Fibroblast of the conjunctiva (primary cell): ENCODE measurements around the gene ALKBH2.

Source experiments
- DNase-seq: peaks from one replicate; pipeline ENCODE4 v3.0.0-alpha.2; 2010; ENCODE audit warnings: low read depth

Gene ALKBH2

DNA sequence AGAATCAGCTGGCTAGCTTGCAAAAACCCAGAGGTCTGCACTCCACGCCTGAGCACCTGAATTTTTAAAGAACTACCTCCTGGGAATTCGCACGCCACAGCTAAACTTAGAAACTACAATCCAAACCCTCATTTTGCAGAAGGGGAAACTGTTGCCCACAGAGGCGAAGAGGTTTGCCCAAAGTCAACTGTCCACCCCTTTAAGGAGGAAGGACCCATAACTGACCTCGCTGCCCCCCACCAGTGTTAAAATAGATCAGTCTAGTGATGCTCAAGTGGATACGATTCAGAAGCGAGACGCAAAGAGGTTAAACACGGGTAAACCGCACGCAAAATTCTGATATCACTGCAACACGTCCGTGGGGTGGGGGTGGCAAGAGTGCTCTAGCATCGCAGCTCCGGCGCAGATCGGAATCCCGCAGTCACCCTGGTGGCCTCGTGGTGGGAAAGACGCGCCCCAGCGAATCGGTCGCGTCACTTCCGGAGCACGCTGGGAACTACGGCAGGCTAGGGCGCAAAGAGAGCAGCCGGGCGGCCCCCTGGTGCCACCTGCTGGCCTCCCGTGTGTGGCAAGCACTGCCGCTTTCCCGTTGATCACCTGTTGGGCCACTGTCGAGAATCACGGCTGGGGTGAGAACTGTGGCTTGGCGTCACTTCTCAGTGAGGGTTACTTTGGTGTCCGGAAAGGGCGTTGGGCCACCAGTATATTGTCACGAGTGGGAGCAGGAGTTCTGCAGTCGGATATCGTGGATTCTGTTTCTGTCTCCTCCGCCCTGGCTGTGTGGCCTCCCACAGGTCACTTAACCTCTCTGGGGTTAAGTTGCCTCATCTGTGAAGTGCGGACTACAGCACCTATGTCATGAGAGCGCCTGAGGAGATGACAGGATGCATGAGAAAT, at the start of gene ALKBH2:
Gene ALKBH2 (minus strand): TSS at position 451 of the 897 bp plus-strand sequence. CDS start 686 bp downstream, outside the sequence.
- DNase-seq: peak; percentile 73

DNA sequence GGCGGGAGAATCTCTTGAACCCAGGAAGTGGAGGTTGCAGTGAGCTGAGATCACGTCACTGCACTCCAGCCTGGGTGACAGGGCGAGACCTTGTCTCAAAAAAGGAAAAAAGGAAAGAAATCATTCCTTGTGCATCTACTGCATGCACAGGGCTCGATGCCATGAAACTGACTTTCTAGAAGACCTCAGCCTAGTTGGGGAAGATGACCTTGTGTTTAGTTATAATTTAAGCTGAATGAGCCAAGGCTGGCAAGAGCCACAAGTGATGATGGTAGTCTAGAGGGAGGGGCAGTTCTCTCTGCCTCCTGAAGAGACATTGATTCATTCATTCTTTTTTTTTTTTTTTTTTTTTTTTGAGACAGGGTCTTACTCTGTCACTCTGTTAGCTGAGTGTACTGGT, 47.3 kb upstream of the ALKBH2 start:
- no peak for DNase-seq

DNA sequence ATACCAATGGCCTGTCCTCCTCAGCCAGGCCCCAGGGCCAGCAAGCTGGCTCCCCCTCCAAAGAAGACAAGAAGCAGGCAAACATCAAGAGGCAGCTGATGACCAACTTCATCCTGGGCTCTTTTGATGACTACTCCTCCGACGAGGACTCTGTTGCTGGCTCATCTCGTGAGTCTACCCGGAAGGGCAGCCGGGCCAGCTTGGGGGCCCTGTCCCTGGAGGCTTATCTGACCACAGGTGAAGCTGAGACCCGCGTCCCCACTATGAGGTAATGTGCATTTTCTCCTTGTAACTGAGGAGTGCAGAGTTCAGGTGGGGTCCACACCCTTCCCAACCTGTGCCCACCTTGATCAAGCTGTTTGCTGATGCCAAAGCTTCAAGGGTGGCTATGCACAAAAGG, 46.5 kb upstream of the ALKBH2 start:
- DNase-seq: no peak

DNA sequence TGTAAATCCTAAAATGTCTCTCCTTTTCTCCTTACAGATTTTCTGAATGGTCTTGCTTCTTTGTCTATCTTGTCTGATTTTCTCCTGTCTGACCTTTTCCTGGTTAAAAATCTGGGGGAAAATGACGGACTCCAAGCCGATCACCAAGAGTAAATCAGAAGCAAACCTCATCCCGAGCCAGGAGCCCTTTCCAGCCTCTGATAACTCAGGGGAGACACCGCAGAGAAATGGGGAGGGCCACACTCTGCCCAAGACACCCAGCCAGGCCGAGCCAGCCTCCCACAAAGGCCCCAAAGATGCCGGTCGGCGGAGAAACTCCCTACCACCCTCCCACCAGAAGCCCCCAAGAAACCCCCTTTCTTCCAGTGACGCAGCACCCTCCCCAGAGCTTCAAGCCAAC, 46.1 kb upstream of the ALKBH2 start:
- no peak for DNase-seq

DNA sequence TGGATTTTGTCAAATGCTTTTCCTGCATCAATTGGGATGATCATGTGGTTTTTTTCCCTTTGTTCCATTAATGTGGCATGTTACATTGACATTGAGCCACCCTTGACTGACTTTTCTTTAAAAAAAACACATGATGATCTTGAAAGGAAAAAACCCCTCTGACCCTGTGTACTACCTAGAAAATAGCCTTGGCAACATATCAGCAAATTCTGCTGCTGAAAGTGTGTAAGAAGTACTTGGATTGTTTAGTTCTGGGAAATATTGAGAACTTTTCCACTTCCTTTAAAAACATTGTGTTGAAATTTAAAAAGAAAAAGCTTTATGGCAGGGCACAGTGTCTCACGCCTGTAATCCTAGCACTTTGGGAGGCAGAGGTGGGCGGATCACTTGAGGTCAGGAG, 43.8 kb upstream of the ALKBH2 start:
- DNase-seq: peak; percentile 16

DNA sequence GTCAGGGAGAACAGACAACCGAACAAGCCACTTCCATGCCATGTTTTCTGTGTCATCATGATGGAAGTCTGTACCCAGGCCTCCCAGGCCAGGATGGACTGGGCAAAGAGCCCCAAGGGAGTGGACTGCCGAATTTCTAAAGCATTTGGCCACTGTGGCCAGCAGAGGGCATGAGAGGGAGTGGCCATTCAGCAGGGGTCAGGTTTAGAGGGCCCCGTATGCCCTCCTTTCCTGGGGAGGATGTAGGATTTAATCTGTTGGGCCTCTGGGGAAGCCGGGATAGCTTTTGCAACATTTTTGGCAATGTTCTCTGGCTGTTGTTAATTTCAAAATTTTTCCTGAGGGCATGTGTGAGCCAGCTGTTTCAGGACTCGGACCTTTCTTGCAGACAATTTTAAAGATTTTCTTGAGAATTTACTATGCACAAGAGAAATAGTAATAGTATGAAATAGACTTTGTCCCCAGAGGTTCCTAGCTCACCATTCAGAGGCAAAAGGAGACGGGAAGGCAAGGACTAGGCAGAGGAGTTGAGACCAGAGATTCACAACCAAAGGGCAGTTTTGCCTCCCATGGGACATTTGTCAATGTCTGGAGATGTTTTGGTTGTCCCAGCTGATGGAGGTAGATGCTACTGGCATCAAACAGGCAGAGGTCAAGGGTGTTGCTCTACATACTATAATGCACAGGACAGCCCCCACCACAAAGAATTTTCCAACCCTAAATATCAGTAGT, 41.1 kb upstream of the ALKBH2 start:
- peak; percentile 84 for DNase-seq

DNA sequence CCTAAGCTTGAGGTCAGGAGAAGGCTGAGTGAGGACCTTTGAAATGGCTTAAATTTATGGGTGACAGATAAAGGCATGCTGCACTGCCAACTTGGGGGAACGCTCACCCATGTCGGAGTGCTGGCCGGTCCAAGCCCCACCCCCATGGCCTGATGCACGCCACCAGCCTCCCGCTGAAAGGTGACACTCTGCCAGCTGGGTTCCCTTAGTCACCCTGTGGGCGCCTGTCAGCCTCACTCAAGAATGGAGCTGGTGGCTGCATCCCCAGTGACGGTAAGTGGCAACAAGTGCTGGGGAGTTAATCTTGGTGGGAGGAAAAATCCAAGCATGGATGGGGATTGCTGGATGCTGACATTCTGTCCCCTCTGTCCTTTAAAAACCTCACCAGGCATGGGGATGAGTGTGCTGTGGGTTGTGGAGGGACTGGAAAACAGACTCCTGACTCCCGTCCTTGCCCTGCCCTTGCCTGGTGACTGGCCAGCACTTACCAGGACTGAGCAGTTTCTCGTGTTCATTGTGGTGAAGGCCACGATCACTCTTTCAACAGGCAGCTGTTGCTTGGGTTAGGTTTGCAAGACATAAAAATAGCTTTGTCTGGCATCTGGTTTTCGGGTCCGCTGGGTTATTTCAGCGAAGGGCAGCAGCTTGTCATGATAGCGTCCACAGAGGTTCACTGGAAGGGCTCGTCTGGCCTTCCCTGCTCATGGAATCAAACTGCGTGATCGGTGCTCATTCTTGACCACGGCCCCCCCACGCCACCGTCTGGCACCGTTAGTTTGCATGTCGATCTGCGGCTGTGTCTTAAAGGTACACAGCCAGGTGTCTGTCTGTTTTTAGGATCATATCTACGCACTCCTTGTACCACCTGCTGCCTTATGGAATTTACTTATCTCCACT, 38.1 kb upstream of the ALKBH2 start:
- DNase-seq: no peak

DNA sequence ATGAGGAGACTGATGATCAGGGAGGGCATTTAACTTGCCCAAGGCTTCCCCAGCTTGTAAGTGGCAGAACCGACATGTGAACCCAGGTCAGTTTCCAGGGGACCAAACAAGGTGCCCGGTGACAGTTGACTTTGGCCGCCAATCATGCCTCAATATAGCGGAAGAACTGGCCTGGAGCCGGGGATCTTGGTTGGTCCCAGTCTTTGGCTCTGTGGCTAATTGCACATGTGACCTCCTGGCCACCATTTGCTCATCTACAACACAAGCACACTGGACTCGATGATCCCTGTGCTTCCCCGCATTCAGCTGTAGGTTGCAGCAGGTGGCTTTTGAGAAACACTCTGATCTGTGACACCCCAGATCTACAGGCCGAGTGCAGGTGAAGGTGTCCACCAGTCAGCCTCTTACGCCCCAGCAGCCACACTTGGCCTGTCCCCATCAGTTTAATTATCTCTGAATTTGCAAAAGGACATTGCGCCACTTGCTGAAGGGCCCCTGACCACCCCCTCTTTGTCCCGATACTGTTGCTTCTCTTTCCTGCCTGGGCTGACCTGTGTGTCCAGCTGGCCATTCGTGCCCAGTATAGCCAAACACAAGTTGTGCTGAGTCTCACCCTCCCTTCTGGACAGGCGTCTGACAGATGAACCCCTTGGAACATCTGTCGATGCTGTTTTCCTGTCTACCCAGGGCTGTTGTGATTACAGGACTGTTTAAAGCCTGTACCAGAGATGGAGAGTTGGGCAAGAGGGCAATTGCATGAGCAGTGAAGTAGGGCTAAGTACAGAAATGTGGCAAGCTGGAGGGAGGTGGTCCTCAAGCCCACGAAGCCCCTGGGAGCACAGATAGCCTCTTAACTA, 37.3 kb upstream of the ALKBH2 start:
- no peak for DNase-seq

DNA sequence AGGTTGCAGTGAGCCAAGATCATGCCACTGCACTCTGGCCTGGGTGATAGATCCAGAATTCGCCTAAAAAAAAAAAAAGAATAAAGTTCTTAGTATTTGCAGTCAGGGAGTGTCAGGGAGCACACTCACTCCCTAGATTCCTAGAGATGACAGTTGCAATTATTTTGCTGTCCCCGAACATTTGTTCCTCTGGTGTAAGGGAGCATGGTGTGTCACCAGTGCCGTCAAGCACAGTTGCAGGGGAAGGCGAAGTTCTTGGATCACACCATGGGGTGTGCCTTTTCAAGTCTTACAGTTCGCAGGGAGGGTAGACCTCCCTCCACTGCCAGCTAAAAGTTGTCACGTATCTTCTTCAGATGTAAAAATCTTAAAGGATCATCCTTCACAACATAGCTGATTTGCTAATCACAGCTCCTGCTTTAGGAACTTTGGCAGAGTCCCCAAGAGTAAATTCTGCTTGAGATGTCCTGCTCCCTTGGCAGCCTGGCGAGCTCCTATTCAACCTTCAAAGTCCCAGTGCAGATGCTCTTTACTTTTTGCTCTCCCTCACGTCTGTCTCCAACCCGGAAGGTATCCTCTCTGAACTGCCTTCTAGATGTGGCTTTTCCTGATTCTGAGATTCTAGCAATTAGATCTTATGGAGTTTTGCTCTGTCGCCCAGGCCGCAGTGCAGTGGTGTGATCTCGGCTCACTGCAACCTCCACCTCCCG, 34.4 kb upstream of the ALKBH2 start:
- DNase-seq: no peak

DNA sequence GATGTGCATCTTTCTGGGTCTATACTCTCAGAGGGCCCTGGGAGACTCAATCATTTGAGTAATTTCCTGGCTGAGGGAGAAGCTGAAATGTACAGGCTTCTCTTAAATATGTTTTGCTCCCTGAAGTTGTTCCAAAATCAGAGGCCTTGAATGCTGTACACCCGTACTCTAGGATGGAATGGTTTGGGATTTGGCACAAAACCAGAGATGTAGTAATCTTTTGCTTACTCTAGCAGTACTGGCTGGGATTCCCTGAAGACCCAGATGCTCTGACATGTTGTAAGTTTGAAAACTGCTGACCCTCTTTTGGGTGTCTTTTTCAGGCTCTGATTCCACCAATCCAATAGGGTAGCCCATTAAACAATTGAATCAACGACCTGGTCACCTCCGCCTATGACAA, 33.5 kb upstream of the ALKBH2 start:
- peak; percentile 63 for DNase-seq

DNA sequence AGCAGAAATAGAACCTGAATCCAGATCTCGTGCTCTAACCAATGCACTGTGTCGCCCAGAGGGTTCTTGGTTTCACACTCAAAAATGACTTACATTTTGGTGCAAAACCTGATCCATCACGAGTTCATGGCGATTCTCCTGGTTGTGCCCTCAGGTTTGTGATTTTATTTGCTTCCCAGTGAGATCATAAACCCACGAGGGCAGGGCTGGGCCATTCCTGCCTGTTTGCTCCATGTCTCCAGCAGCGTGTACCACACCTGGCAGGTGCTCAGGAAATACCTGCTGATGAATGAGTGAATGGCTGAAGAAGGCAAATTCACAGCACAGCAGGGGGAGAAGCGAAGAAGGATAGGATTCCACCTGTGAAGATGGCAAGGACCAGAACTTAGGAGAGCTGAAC, 32.5 kb upstream of the ALKBH2 start:
- DNase-seq: no peak

DNA sequence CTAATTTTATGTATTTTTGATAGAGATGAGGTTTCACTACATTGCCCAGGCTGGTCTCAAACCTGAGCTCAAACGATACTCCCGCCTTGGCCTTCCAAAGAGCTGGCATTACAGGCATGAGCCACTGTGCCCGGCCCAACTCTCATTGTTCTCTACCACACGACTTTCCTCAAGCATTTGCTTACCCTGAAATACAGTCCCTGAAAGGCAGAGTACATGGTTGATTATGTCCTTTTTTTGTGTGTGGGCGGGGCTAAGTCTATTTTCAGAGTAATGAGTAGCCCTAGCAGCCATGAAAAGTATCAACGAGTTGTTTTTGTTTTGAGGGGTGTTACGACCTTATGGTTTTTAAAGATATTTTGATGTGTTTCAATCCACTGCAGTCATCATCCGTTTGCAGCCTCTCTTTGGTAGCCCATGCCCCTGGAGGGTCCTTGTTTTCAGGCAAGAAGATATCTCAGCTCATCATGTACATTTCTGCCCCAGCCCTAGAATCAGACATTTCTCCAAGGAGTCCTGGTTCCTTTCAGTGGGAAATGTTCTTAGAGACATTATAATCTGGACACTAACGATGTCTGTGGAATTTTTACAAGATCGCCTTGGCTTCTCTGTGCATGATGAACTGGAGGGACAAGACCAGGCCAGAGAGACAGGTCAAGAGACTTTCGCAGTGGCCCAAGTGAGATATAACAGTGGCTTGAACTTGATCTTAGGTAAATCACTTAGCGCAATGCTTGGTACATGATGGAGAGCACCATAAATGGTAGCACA, 31.8 kb upstream of the ALKBH2 start:
- no peak for DNase-seq

DNA sequence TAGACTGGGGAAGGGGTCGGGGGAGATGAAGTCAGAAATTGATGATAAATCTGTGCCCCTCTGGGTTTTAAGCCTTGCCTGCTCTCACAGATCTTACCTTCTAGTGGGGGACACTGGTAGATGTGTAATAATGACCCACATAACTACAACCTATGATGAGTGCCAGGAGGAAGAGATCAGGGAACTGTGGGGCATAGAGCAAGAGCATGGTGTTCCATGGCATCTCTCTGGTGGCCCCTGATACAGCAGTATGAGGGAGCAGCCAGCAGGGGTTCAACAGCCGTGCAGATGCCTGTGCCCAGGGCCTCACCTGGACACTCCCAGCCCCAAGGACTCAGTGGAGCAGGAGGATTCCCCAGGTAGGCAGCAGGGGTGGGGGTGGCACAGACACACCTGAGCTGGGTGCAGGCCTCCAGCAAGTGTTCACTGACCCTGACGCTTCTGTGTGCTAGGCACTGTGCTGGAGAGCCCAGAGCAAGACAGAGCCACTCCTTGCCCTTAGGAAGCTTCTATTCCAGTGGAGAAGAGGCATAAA, 28.1 kb upstream of the ALKBH2 start:
- DNase-seq: no peak

DNA sequence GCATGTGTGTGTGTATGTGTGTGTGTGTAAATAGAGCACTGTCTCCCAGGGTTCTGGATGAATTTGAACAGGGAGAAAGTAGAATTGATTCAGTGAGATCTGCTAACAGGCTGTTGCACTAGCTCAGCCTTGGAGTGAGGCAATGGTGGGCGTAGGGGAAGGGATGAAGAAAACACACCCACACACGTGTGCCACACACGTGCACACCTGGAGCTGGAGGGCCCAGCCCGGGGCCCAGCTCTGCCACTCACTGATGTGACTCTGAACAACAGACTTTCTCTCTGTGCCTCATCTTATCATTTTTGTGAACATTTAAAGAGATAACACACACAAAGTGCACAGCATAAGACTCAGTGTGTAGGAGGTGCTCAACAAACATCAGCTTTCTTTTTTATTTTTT, 27.3 kb upstream of the ALKBH2 start:
- DNase-seq: no peak

DNA sequence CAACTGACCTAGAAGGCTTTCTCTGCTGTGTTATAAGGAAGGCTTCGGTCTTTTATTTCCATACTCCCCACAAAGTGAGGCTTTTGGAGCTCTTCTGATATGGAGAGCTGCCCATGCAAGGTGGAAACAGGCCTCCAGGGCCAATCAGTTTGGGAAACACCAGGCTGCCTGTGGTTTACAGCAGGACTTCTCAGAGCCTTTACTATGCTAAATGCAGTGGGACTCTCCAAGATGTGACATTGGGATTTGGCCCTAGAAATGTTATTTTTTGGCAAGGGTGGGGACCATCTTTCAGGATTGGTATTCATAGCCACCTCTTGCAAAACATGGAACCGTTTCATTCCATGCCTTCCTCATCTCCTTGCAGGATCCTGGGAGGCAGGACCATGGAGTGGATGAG, 26.8 kb upstream of the ALKBH2 start:
- no peak for DNase-seq

DNA sequence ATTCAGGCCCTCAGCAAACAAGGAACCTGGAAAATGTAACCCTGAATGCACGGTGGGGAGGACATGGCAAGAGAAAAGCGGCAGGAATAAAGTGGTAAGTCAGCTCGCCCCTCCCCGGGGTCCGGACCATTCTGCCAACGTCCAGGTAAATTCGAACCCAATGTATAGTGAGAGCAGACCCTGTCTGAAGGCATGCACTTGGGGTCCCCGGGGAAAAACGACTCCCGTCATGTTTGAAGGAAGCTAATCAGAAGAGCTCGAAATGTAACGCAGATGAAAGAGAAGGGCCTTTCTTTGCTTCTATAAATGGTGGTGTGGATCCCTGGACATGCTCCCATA, 23.3 kb upstream of the ALKBH2 start:
- no peak for DNase-seq

DNA sequence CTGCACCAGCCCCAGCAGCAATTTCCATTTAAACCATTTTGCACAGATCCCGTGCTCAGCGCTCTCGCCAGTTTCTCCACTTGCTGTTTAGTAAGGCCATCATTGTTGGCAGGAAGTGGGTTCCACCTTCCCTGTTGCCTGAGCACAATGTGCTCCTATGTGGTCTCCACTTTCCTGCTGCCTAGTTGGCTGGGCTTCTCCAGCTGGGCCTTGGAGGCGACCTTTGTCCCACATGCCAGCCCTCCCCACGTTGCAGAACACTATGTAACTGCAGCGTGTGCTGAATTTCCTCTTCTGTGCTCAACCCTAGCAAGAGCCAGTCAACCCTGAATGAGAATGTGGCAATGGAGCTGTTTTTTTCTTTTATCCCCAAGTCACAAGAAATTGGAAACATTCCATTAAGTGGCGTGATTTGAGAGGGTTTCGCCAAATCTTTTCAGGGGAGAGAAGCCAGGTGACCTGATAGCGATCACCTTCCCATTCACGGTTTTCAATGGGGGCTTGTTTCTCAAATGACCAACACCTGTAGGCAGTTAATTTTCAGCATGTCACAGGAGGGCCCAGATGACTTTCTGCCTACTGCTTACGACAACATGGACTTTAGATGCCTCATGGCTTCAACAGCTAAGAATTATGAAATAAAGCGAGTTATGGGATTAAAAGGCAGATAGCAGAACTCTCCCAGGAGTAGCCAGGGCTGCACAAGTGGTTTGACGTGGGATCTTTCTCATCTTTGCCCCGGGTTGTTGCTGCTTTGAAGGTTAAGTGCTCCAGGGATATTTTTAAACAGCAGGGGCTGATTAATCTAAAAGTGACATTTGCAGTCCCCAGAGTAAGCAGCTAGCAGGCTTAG, 22.7 kb upstream of the ALKBH2 start, which contains the start of gene ACACB:
Gene ACACB (plus strand): TSS at position 830 of the 853 bp plus-strand sequence. CDS start 22,819 bp downstream, outside the sequence.
- no peak for DNase-seq

DNA sequence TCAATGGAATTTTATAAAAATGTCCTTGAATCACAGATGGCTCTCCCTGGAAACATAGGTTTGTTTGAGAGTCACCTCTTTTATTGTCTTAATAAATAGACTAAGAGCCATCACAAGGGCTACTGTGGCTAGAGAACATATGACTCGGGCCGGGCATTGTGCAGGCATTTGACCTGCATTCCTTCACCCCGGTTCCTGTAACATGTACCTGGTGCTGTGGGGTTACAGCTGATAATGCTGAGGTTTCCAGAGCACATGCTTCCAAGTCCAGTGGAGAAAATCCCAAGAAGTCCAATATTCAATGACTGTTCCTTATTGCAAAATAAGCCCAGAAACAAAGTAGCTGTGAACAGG, 22.1 kb upstream of the ALKBH2 start:
- DNase-seq: no peak

DNA sequence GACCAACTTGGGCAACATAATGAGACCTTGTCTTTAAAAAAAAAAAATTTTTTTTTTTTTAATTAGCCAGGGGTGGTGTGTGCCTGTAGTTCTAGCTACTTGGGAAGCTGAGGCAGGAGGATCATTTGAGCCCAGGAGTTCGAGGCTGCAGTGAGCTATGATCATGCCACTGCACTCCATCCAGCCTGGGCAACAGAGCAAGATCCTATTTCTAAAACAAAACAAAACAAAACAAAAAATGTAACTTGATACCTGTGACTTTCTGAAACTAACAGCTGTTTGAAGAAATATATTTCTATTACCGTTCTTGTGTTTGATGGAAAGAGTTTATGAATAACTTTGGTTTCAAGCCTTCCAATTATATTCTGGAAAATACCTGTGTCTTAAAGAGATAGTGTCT, 21.4 kb upstream of the ALKBH2 start:
- no peak for DNase-seq
